IPS-11a (cell line): ENCODE data around the gene RETSAT.
"Not testable (repeated sequence)": the region's sequence is repeated elsewhere in the genome, so short reads cannot be mapped to it uniquely, and the experiment has no call there.

ENCODE experiments used
- H3K4me3 ChIP-seq: one replicate; pipeline ENCODE4 v1.5.1; 2013; ENCODE audit warnings: low read depth, low read length, control low read depth

The RETSAT gene

DNA sequence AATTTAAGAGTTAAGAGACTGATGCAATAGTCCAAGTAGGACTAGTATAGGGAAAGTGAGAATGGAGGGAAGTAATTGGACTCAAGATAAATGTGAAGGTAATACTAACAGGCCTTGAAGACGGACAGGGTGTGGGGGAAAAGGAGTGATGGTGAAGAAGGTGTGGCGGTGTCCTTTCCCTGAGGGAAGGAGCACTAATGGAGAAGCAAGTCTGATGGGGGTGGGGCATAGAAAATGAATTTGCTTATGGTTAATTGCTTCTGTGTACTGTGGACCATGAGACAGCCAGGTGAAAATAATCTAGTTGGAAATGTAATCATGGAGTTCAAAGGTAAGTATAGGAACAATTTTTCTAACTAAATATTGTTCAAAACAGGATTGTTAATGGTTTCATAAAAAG lies 19.4 kb downstream of the RETSAT start:
- H3K4me3 ChIP-seq, result no peak overlapping the region

DNA sequence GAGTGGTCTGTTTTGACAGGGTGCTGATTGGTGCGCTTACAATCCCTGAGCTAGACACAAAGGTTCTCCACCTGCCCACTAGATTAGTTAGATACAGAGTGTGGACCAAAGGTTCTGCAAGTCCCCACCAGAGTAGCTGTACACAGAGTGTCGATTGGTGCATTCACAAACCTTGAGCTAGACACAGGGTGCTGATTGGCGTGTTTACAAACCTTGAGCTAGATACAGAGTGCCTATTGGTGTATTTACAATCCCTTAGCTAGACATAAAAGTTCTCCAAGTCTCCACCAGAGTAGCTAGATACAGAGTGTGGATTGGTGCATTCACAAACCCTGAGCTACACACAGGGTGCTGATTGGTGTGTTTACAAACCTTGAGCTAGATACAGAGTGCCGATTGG lies 20.5 kb downstream of the RETSAT start:
- H3K4me3 ChIP-seq, result not testable (repeated sequence)

DNA sequence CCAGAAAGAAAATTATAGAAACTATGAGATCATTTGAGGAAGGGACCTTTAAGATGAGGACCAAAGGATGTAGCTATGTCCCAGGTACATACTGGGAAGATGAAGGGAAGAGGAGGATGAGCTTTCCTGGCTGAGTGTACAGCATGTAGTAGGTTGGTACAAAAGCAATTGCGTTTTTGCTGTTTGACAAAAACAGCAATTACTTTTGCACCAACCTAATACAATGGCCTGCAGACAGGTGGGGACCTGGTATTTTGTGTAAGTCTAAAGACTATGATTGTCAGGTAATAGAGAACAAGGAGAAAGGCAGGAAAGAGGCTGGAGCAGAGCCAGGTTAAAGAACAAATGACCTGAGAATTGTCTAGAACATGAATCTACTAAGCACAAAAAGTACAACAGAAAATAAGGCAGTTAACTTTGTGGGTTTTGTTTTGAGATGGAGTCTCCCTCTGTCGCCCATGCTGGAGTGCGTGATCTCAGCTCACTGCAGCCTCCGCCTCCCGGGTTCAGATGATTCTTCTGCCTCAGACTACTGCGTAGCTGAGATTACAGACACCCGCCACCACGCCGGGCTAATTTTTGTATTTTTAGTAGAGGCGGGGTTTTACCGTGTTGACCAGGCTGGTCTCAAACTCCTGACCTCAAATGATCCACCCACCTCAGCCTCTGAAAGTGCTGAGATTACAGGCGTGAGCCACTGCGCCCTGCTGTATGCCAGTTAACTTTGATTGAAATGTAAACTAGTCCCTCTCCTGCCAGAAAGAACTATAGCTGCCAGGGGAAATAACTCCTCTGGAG lies 23.3 kb downstream of the RETSAT start:
- H3K4me3 ChIP-seq, result no peak overlapping the region

DNA sequence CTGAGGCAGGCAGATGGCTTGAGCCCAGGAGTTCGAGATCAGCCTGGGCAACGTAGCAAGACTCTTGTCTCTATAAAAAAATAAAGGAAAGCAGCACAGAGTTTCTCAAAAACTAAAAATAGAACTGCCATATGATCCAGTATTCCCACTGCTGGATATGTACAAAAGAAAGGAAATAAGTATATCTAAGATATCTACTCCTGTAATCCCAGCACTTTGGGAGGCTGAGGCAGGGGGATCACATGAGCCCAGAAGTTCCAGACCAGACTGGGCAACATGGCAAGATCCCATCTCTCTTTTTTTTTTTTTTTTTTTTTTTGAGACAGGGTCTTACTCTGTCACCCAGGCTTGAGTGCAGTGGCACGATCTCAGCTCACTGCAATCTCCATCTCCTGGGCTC lies 24.6 kb downstream of the RETSAT start:
- not testable (repeated sequence) for H3K4me3 ChIP-seq

DNA sequence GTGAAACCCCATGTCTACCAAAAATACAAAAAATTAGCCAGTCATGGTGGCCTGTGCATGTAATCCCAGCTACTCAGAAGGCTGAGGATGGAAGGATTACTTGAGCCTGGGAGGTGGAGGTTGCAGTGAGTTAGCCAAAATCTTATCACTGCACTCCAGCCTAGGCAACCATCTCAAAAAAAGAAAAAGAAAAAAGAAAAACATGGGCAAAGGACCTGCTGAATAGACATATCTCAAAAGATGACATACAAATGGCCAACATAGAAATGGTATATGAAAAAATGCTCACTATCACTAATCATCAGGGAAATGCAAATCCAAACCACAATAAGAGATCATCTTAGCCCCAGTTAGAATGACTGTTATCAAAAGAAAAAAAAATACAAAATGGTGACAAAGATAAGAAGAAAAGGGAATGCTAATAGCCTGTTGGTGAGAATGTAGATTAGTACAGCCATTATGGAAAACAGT lies 25.1 kb downstream of the RETSAT start:
- H3K4me3 ChIP-seq, result no peak overlapping the region

DNA sequence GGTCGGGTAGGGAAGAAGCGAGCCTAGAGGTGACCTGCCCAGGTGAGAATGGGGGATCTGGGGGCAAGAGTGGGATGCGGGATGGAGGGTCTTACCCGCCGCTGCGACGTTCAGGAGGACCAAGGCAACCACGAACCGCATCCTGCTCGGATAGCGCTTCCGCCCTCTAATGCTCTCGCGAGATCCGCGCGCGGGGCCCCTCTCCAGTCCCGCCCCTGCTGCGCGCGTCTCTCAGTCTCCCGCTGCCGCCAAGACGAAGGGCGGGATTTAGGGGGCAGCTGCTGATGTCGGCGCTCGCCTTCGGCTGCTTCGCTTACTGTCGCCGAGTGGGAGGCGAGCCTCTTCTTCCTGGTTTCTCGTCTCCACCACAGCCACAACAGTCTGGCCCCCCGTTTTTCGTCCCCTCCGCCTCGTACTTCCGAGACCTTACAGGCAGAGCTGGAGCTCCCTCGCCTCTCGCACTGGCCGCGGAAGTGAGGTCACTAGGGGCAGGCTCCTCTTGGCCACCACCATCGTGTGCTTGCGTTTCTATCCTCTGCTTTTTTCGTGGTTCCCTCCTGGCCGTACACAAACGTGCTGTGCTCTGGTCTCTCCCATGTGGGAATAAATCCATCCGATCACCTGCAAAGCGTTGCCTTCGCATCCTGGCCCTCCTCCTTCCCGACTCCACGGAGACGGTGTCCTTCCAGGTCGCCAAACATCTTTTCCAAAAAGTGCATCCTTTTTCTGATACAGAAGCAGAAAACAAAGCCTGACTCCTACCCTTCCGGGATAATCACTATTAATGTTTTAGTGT lies 26.3 kb downstream of the RETSAT start, which contains the start of gene TGOLN2:
TGOLN2 (minus strand) TSS at position 168 of the 796 bp plus-strand sequence; CDS start at position 141, 27 bp downstream.
- peak within 1 kb of the TSS; percentile 94 for H3K4me3 ChIP-seq

DNA sequence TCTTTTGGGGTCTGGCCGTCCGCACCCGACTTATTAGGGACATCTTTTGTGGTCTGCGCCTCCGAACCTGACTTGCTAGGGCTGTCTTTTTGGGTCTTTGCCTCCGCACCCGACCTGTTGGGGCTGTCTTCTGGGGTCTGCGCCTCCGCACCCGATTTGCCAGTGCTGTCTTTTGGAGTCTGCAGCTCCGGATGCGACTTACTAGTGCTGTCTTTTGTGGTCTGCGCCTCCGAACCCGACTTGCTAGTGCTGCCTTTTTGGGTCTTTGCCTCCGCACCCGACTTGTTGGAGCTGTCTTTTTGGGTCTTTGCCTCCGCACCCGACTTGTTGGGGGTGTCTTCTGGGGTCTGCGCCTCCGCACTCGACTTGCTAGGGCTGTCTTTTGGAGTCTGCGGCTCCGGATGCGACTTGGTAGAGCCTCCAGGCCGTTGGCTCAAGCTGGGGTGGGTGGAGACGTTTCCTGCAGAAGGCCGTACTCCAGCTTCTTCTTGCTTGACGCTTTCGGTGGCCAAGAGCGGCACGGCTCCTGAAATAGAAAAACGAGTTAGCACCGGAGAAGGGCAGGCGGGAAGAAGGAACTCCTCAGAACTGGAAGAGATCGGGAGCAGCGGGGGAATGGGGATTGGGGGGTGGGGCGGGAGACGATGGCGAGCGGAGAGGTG lies 27.0 kb downstream of the RETSAT start:
- H3K4me3 ChIP-seq, result peak overlapping the region; percentile 94

DNA sequence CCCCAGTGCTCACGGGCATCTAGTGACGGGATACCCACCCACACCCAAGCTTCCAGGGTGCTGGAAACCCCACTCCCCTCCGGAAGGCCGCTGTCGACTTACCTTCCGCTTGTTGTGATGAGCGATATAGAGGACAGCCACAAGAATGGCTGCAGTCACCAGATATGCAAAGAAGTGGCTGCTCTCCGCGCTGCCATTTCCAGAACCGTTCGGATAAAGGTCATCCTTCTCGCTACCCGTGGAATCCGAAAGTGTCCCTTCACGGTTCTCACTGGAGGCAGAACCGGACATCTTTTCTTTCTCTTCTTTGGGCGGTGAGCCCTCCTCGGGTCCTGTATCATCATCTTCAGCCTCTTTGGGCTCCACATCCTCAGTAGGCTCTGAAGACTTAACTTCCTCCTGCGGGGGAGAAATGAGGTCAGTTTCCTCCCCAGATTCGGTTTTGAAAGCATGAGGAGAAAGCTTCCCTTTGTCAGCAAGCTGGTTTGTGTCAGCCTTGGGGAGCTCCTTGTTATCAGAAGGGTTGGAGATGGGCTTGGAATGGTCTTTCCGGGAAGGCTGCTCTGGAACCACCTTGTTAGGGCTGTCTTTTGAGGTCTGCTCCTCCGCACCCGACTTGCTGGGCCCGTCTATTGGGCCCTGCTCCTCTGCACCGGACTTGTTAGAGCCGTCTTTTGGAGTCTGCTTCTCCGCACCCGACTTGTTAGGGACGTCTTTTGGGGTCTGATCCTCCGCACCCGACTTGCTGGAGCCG lies 27.7 kb downstream of the RETSAT start:
- peak overlapping the region; percentile 94 for H3K4me3 ChIP-seq

DNA sequence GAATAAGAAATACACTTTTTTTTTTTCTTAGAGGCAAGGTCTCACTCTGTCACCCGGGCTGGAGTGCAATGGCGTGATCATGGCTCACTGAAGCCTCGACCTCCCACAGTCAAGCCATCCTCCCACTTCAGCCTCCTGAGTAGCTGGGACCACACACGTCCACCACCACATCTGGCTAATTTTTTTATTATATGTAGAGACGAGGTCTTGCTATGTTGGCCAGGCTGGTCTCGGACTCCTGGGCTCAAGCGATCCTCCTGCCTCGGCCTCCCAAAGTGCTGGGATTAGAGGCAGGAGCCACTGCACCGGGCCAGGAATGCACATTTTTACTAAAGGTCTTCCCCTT lies 28.9 kb downstream of the RETSAT start:
- no peak overlapping the region for H3K4me3 ChIP-seq

DNA sequence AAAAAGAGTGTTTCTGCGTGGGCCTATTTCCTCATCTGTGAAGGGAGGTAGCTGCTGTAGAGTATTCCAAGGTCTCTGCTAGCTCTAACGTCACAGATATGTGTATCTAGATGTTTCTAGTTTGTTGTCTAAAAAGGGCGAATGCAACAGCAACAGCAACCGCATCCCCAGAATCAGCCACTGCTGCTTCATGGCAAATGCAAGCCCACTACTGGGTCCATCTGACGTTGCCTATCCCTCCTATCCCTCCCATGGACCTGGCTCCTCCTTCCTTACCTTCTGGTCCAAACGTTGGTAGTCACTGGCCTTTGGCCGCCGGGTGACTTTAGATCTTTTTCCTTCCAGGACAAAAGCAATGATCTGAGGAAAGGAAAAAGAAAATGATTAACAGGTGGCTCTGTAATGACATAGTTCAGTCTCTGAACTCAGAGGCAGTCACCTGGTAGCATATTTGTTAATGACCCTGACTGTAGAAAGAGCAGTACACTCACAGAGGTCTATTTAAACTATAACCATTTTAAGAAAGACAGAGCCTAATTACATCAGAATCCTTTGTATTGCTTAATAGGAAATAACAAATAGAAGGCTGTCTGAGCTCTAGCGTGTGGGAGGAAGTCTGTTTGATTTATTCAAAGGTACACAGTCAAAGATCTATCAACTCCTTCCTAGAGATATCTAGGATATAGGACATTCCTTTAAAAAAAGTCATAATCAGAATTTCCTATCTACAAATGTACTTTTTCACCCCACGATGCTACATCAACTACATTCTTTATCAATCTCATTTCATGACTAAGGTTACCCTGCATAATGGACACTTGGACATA lies 29.5 kb downstream of the RETSAT start:
- no peak overlapping the region for H3K4me3 ChIP-seq

DNA sequence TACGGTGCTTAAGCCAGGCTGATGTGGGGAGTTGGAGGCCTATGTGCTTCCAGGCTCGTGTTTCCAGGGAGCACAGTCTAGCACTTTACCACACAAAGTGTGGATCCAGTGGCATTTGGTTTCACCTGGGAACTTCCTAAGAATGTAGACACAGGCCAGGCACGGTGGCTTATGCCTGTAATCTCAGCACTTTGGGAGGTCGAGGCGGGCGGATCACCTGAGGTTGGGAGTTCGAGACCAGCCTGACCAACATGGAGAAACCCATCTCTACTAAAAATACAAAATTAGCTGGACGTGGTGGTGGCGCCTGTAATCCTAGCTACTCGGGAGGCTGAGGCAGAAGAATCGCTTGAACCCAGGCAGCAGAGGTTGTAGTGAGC lies 30.4 kb downstream of the RETSAT start:
- H3K4me3 ChIP-seq, result not testable (repeated sequence)

DNA sequence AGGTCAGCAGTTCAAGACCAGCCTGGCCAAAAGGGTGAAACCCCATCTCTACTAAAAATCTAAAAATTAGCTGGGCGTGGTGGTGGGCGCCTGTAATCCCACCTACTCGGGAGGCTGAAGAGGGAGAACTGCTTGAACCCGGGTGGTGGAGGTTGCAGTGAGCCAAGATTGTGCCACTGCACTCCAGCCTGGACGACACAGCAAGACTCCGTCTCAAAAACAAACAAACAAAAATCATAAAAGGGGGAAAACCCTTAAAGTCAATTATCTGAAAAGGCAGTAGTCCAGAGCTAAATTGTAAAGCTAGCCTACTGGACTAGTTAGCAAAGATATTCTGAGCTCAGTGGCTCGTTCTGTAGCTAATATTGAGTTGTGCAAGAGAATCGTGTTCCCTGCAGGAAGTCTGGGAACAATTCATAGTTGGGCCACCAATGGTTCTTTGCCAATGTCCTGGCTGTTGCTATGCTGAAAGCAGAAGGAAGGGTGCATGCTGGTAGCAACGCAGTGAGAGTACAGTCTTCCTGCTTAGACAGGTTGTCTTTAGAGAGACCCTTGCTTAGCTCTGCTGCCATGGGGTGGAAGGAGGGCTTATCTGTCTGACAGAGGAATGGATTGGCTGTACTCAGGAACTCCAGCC lies 30.9 kb downstream of the RETSAT start:
- no peak overlapping the region for H3K4me3 ChIP-seq

DNA sequence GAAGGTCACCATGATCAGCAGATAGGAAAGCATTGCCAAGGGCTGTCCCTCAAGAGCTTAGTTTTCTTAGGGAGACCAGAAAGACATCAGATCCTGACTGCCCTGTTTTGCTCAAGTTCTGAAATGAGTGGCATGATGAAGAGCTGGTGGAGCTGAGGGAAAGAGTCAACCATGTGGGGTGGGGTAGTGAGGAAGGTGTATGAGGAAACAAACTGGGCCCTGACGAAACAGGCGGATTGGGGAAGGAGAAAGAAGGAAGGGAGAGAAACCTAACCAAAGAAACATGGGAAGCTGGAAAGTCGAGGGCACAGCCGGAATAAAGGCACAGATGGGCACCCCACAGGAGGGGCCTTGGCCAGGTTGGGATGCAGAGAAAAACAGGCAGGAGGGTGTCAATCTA lies 34.5 kb downstream of the RETSAT start:
- no peak overlapping the region for H3K4me3 ChIP-seq

DNA sequence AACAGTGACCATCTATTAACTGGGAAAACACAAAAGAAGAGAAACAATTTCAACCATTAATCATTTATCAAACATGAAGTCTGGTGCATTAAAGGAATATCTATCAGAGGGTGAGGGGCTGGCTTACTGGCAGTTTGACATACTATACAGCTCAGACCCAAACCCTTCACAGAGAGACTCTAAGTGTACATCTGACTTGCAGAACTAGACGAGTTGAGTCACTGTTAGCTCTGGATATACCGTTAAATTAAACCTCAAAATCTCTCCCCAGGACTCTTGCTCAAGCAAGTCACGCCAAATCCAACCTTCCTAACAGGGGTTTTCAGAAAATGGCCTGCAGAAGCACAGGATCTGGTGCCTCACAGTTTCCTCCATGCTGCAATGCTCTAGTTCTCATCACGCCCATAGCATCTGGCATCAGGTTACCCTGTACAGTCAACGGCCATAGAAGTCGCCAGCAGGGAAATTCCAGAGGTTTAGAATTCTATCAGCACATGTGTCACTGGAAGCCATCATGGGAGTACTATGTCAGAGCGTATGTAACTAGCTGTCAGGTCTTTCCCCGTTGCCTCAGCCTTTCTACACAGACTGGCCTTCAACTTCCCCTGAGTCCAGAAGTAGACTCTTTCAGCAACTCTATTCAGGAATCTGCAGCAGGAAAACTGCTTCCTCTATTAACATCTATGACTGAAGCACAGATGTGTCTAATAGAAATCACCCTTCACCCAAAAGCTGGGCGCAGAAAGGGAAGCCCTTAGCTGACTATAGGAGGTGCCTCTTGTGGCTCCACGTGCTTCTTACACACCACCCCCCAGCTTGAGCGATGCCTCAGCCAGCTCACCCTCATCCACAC lies 35.9 kb downstream of the RETSAT start:
- H3K4me3 ChIP-seq, result no peak overlapping the region

DNA sequence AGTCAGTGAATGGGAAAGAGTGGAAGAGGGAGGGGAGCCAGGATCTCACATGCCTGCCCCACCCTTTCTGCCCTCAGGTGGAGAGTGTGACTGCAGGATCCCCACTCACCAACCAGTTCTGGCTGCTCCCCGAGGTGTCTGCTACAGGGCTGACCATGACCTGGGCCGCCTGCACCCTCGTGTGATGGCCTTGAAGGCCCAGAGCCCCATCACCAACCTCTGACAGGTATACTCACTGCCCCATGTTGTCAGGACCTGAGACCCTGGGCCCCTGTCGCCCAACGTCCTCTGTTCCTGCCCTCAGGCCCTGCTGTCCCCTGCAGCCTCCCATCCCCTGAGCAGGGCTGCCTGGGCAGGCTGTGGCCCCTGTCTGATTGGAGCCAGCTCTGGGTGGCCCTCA lies 38.4 kb downstream of the RETSAT start:
- not testable (repeated sequence) for H3K4me3 ChIP-seq

DNA sequence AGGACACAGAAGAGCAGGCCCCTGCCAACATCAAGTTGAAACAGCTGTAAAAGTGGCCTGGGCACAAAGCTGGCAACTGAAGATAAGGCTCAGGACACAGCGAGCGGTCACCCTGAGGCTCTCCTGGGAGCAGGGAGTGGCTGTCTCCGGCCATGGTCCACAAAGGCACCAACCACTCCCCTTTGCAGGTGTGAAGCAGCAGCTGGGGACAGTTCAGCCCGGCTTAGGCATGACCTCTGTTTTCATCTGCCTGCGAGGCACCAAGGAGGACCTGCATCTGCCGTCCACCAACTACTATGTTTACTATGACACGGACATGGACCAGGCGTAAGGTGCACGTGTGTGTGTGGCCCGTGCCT lies 39.5 kb downstream of the RETSAT start:
- H3K4me3 ChIP-seq, result no peak overlapping the region

DNA sequence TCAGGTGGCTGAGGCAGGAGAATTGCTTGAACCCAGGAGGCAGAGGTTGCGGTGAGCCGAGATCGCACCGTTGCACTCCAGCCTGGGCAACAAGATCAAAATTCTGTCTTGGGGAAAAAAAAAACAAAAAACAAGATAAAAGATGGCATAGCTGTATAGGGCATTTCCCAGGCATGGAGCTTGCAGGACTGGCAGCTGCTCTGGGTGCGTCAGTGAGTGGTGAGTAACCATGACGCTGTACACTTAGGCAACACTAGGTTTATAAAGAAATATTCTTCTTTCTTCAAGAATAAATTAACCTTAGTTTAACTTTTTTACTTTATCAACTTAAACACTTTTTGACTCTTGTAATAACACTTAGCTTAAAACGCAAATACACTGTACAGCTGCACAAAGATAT lies 41.9 kb downstream of the RETSAT start:
- H3K4me3 ChIP-seq, result no peak overlapping the region

DNA sequence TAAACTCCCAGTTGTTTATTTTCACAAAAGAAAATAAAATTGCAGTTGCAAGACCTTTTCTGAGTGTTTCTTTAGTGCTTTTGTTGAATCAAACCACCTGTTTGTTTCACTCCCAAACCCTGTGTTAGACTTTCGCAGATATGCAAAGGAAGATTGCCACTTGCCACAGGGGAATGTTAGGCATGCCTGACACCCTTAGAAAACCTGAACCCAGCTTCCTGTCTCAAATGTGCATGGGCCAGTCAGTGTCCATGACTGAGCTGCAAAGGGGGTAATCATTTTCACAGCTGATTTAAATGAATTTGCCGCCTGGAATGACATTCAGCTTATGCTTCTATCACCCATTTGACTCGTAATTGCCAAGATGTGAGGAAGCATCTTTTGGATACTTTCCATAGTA lies 44.0 kb downstream of the RETSAT start:
- H3K4me3 ChIP-seq, result no peak overlapping the region
